Loucy (cell line): ENCODE measurements around the gene BLCAP.
A peak's percentile ranks its signal among the peaks of the same experiment; 100 is the strongest.

Experiments
- H2AFZ ChIP-seq: fragments of 200-600 bp; sonication (generic); 2 replicates; pipeline ENCODE4 v1.6.0; 2016; ENCODE audit warnings: antibody characterized with exemption, mild to moderate bottlenecking, low read length, moderate library complexity
- H3F3A ChIP-seq: fragments of 200-600 bp; 2 replicates; pipeline ENCODE4 v1.6.0; 2016; ENCODE audit warnings: antibody characterized with exemption, low read depth, mild to moderate bottlenecking
- H3K27me3 ChIP-seq: fragments of 200-600 bp; sonication (generic); 2 replicates; pipeline ENCODE4 v1.6.1; 2014; ENCODE audit warnings: low read length, mild to moderate bottlenecking; ENCODE audit not compliant: insufficient read depth, poor library complexity, severe bottlenecking
- H3K36me3 ChIP-seq: fragments of 200-600 bp; sonication (generic); 2 replicates; pipeline ENCODE4 v1.6.1; 2016; ENCODE audit warnings: low read length; ENCODE audit not compliant: insufficient read depth
- H3K4me1 ChIP-seq: fragments of 200-600 bp; sonication (generic); 2 replicates; pipeline ENCODE4 v1.5.1; 2014; ENCODE audit warnings: low read length, mild to moderate bottlenecking; ENCODE audit not compliant: insufficient read depth, poor library complexity, severe bottlenecking
- H3K4me2 ChIP-seq: fragments of 200-600 bp; sonication (generic); 2 replicates; pipeline ENCODE4 v1.6.0; 2014; ENCODE audit warnings: antibody characterized with exemption, low read length, low read depth, mild to moderate bottlenecking; ENCODE audit not compliant: poor library complexity, severe bottlenecking
- H3K4me3 ChIP-seq: fragments of 200-600 bp; sonication (generic); 2 replicates; pipeline ENCODE4 v1.5.1; 2014; ENCODE audit warnings: low read length, mild to moderate bottlenecking, mixed read lengths; ENCODE audit not compliant: poor library complexity, severe bottlenecking
- H3K79me2 ChIP-seq: fragments of 200-600 bp; sonication (generic); 2 replicates; pipeline ENCODE4 v1.6.1; 2014; ENCODE audit warnings: low read length; ENCODE audit not compliant: insufficient read depth
- H3K9ac ChIP-seq: fragments of 200-600 bp; sonication (generic); 2 replicates; pipeline ENCODE4 v1.6.0; 2014; ENCODE audit warnings: mild to moderate bottlenecking, low read depth, low read length, moderate library complexity; ENCODE audit not compliant: poor library complexity, severe bottlenecking
- H3K9me2 ChIP-seq: fragments of 200-600 bp; sonication (generic); replicated peaks from 2 replicates; pipeline ENCODE4 v1.6.1; 2016; ENCODE audit warnings: low read depth, low read length, mixed read lengths
- H3K9me3 ChIP-seq: fragments of 200-600 bp; sonication (generic); 2 replicates; pipeline ENCODE4 v1.6.1; 2014; ENCODE audit warnings: mild to moderate bottlenecking, antibody characterized with exemption, low read length, low read depth; ENCODE audit not compliant: insufficient read depth
- H4K20me1 ChIP-seq: fragments of 200-600 bp; sonication (generic); 2 replicates; pipeline ENCODE4 v1.6.0; 2014; ENCODE audit warnings: antibody characterized with exemption, low read length, mild to moderate bottlenecking; ENCODE audit not compliant: insufficient read depth, poor library complexity, severe bottlenecking
- CTCF ChIP-seq: fragments of 200-600 bp; sonication (generic); conservative IDR thresholded peaks from 2 replicates; pipeline ENCODE4 v1.5.1; 2014; ENCODE audit warnings: mild to moderate bottlenecking, antibody characterized with exemption, low read length
- EZH2phosphoT487 ChIP-seq: fragments of 200-600 bp; IDR thresholded peaks from 2 replicates; pipeline ENCODE4 v1.6.1; 2018; ENCODE audit warnings: antibody characterized with exemption, mild to moderate bottlenecking, moderate library complexity, borderline replicate concordance

The BLCAP gene

DNA sequence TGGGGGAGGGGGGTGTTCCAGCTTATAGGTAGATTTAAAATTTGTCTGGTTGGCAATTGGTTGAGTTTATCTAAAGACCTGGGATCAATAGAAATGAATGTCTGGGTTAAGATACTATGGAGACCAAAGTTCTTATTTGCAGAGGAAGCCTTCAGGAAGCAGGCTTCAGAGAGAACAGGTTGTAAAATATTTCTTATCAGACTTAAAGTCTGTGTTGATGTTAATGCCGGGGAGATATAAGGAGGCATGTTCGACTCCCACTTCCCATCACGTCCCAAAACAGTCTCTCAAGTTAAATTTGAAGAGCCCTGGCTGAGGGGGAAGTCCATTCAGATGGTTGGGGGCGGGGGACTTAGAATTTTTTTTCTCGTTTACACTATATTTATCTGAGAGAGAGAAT lies 12.3 kb upstream of the BLCAP start:
- H3K4me1 ChIP-seq: peaks cover 55% of the 10 kb centered on the region
- H3F3A ChIP-seq: no peaks in the 10 kb centered on the region
- H3K27me3 ChIP-seq: no peaks in the 10 kb centered on the region
- no peaks in the 10 kb centered on the region for H3K9me3 ChIP-seq
- no peak overlapping the region for H2AFZ ChIP-seq
- peak overlapping the region; percentile 29 for H3K4me3 ChIP-seq
- H3K9me2 ChIP-seq: no peaks in the 10 kb centered on the region
- no peaks in the 10 kb centered on the region for H4K20me1 ChIP-seq
- H3K4me2 ChIP-seq: peak overlapping the region; percentile 68
- no peaks in the 10 kb centered on the region for H3K36me3 ChIP-seq
- no peaks in the 10 kb centered on the region for H3K79me2 ChIP-seq
- TF ChIP-seq EZH2phosphoT487: no peak
- no peak for TF ChIP-seq CTCF
- H3K9ac ChIP-seq: peak overlapping the region; percentile 4

- Histone ChIP-seq H3K27me3 (no peaks in the 10 kb centered on the region), H3K4me3 (no peak overlapping the region), H3K9me2 (no peaks in the 10 kb centered on the region), H3K36me3 (no peaks in the 10 kb centered on the region), H3F3A (no peaks in the 10 kb centered on the region), H3K79me2 (no peaks in the 10 kb centered on the region), H3K4me1 (peaks cover 60% of the 10 kb centered on the region), H2AFZ (no peak overlapping the region), H4K20me1 (no peaks in the 10 kb centered on the region), H3K9ac (no peak overlapping the region), H3K9me3 (no peaks in the 10 kb centered on the region), H3K4me2 (peak overlapping the region; percentile 68)
- no peak for TF ChIP-seq EZH2phosphoT487
- no peak for TF ChIP-seq CTCF
Measured at GRCh38 chr20:37539424-37539823, 11.7 kb upstream of the BLCAP start.

- Histone ChIP-seq H3K9ac (no peak overlapping the region), H3F3A (no peaks in the 10 kb centered on the region), H3K4me2 (no peak overlapping the region), H3K27me3 (no peaks in the 10 kb centered on the region), H2AFZ (no peak overlapping the region), H3K79me2 (no peaks in the 10 kb centered on the region), H3K9me3 (no peaks in the 10 kb centered on the region), H3K4me1 (peaks cover 50% of the 10 kb centered on the region), H3K9me2 (no peaks in the 10 kb centered on the region), H4K20me1 (no peaks in the 10 kb centered on the region), H3K36me3 (no peaks in the 10 kb centered on the region), H3K4me3 (no peak overlapping the region)
- TF ChIP-seq EZH2phosphoT487 (no peak), CTCF (no peak)
Measured at GRCh38 chr20:37538003-37538402, 10.3 kb upstream of the BLCAP start.
